Retina (tissue), 1 donor: ENCODE data around the gene CUX1.
"Not testable (repeated sequence)": the region's sequence is repeated elsewhere in the genome, so short reads cannot be mapped to it uniquely, and the experiment has no call there.

Experiments
- DNase-seq: peaks from one replicate; pipeline ENCODE4 v3.0.0-alpha.2; 2016

The CUX1 gene

DNA sequence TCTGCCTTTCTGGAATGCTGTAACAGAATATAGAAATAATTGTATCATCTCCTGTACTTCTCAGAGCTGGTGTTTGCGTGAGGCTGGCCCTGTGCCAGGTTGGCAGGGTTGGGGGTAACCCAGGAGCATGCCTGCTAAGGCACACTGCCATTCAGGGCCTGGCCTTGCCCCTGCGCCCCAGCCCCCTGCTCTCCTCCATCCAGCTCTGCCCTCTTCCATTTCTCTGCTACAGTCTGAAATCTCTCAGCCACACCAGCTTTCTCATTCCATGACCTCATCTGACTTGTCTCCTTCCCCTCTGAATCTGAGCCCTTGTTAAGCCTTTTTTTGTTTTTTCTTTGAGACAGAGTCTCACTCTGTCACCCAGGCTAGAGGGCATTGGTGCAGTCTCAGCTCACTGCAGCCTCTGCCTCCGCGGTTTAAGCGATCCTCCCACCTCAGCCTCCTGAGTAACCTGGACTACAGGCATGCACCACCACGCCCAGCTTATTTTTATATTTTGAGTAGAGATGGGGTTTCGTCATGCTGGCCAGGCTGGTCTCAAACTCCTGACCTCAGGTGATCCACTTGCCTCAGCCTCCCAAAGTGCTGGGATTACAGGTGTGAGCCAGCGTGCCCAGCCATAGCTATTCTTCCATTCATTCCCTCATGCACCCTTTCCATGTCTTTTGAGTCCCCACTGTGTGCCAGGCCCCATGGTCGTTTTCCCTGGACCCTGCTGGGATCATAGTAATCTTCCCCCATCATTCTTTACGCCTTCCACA is 206.8 kb downstream of the CUX1 start:
- no peak for DNase-seq

DNA sequence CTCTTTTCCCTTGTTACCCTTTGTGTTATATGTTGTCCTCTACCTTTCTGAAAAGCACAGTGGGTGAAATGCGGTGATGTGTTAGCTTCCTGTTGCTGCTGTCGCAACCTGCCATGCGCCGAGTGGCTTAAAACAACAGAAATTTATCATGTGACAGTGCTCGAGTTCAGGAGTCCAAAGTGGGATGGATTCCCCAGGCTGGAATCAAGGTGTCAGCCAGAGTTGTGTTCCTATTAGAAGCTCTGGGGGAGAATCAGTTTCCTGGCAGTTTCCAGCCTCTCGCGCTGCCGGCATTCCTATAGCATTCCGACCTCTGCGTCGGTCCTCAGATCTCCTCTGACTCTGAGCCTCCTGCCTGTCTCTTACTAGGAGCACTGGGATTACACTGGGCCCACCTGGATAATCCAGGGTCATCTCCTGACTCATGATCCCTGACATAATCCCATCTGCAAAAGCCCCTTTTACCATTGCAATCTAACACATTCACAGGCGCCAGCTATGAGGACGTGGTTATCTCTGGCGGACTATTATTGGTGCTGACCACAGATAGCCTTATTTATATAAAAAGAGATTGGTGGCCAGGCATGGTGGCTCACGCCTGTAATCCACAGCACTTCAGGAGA is 207.5 kb downstream of the CUX1 start:
- DNase-seq: no peak

DNA sequence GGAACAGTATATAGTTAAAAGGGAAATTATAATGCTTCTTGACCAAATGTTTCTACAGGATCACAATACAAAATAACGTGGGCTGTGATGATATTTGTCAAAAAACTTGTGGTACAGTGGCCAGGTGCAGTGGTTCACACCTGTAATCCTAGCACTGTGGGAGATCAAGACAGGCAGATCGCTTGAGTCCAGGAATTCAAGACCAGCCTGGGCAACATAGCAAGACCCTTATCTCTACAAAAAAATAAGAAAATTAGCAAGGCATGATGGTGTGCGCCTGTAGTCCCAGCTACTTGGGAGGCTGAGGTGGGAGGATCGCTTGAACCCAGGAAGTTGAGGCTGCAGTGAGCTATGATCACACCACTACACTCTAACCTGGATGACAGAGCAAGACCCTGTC is 208.4 kb downstream of the CUX1 start:
- not testable (repeated sequence) for DNase-seq

DNA sequence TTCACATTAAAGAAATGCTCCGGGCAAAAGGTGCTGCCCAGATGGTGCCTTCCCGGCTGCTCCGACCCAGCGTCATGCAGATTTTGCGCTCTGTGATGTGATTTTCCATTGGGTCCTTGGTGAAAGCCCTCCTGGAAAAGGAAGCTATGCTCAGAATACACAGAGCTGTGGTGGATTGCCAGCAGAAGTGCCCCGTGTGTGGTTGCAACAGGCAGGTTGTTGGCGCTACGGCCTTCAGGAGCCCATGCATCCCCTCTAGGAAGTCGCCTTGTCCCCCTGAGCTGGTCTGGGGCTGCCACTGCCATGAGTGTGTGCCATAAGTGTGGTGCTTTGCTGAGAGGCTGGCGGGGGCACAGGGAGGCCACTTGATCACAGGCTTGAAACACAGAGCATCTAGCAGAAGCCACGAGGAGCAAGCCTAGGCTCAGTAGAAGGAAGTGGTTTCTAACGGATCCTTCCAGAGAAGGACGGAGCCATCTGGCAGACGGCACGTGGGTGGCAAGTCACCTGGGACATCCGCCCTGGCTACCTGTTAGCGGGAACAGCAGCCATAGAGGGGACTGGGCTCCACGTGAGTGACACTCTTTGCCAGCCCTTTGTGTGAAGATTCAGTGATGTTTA is 210.9 kb downstream of the CUX1 start:
- DNase-seq: no peak

DNA sequence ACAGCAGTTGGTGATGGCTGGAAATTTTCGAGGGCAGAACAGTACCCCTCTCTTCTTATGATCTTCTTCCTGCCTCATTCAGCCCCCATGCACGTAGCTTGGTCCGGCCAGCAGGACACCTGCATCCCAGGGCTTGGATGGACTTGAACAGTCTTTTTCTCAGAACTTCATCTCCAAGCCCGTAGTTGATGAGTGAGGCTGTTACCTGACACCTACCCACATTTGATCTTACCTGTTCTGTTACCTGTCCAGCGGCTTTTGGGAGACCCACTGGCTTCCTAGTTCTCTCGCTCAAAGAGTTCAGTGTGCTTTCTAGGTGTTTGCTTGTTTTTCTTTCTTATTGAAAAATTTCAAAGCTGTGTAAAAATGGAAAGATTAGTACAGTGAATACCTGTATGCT is 212.2 kb downstream of the CUX1 start:
- DNase-seq: no peak

DNA sequence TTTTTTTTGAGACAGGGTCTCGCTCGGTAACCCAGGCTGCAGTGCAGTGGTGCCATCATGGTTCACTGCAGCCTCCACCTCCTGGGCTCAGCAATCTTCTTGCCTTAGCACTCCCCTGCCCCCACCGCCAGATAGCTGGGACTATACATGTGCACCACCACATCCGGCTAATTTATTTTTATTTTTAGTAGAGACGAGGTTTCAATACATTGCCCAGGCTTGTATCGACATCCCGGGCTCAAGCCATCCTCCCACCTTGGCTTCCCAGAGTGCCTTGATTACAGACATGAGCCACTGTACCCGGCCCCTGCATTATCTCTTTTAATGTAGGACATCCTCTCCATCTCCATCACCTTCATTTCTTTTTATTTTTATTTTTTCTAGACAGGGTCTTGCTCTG is 213.3 kb downstream of the CUX1 start:
- DNase-seq: no peak

DNA sequence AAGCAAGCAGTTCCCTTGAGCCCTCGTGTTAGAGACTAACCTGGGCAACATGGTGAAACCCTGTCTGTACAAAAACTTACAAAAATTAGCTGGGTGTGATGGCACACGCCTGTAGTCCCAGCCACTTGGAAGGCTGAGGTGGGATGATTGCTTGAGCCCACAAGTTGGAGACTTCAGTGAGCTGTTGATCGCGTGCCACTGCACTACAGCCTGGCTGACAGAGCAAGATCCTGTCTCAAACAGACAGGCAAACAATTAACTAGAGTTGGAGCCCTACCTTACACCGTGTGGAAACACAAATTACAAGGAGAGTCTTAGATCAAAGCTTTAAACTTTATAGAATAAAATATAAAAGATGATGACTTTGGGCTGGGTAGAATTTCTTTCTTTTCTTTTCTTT is 219.5 kb downstream of the CUX1 start:
- no peak for DNase-seq

DNA sequence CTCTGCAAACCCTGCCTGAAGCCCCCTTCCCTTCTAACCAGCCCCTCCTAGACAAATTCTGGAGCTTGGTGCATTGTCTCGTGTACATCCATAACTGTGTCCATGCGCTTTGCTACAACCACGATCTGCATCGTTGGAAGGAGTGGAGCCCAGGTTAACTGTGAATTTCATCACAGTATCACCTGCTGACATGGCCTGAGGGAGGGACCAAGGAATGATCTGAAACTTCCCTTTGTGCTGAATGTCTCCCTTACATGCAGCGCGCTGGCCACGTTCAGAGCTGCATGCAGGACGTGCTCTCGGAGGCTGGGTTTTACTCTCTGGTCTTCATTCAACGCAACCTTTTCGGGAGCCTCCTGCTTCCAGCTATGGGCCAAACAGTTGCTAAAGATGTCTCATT is 222.3 kb downstream of the CUX1 start:
- no peak for DNase-seq

DNA sequence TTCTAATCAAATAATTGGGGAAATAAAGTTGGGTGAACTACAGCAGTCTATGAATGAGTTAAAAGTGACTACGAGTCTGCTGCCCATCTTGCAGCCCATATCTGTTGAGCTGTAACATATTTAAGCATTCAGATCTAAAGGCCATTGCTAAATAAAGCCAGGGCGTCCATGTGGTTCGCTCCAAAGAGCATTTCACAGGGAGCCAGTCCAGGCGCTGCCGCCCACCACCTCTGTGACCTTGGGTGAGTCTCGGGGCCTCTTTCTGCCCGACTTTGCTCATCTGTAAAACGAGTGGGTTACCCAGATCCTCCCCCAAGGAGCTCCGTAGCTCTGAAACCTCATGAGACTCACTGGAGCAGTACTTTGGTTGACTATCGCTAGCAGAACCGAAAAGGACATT is 223.1 kb downstream of the CUX1 start:
- DNase-seq: no peak

DNA sequence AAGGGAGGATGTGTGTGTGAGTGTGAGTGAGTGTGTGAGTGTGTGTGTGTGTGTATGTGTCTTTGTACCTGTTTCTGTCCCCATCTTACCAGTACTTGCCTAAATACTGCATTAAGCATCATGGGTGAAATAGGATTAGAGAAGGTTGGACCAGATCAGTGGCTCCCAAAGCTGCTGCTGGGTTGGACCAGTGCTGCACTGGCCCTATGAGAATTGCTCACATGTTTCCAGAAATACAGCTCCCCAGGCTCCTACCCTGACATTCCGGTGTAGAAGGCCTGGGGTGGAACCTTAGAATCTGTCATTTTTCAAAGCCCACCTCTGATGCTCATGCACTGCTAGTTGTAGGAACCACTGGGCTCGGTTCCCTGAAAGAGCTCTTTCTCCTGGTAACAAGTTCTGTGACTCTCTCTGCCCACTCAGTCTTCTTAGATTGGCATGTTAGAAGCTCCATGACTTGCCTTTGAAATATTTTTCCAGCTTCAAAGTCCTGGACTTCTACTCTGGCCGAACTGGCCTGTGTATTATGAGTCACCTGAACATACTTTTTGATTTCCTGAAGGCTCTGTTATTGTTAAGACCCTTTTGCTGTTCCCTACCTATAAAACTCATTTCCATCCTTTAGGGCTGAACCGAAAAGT is 224.7 kb downstream of the CUX1 start:
- no peak for DNase-seq

DNA sequence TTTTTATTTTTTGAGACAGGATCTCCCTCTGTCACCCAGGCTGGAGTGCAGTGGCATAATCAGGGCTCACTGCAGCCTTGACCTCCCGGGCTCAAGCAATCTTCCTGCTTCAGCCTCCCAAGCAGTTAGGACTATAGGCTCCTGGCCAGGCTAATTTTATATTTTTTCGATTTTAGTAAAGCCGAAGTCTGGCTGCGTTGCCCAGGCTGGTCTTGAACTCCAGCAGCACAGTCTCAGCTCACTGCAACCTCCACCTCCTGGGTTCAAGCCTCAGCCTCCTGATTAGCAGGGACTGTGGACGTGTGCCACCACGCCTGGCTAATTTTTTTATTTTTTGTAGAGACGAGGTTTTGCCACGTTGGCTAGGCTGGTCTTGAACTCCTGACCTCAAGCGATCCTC is 225.4 kb downstream of the CUX1 start:
- DNase-seq: not testable (repeated sequence)

DNA sequence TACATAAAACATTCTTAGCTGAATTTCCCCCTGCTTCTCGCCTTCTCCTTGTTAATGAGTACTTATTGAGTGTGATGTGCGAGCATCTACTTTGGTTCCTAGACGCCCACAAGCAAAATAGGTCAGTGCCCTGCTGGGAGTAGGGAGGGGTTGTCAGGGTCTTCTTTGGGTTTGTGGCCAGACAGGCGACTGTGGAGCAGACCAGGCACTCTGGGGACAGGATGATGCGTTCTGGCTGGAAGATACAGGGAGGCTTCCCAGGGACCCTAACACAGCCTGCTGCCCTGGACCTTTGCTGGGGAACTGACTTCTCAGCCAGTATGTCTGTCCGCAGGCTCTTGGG is 227.2 kb downstream of the CUX1 start:
- no peak for DNase-seq

DNA sequence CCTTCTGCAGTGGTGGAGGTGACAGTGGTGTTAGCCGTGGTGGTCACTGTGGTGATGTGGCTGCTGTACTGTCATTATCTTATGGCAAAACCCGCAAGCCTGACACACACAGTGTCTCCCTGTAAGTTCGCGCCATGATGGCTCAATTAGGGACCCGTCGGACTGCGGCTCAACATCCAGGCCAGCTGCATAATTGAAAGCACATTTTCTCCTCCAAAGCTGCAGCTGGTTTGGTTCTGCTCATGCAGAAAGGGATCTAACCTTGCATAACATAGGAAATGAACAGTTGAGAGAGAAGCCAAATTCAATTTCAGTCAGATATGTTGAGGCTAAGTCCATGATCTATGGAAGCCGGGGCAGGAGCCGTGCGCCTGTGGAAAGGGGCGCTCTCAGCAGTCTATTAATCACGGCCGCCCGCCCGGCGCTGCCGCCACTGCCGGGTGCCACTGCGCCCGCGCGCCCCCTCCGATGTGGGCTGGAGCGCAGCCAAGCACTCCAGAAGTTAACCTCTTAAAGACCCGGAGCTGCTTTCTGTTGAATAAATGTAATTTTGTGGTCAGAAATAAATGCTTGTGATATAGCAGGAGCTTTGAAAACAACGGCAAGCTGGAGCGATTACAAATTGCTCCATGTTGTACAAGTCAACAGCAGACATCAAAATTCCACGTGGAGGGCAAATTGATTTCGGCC is 227.7 kb downstream of the CUX1 start:
- peak; percentile 87 for DNase-seq

DNA sequence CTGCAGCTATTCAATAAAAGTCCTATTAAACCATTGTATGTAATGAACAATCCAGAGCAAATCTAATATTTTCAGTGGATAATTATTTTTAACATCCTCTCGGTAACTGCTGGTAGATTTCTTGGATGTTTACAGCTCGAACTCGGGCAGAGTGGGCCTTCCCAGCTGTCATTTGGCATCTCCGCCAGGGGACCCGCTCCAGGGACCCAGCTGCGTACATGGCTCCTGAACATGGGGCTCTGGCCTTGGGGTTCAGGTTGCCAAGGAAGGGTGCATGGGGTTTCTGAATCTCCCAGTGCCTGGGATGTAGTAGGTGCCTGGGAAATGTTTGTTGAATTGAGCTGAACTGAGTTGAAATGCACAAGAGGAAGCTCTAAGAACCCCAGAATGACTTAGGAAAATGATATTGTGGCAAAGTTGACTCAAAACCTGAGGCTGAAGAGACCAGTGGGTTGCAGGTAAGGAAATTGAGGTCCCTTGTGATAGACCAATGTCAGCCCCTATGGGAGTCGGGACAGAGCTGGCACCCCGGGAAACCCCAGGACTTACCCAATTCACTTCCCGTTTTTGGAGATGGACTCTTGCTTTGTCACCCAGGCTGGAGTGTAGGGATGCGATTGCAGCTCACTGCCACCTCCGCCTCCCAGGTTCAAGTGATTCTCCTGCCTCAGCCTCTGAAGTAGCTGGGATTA is 228.4 kb downstream of the CUX1 start:
- no peak for DNase-seq

DNA sequence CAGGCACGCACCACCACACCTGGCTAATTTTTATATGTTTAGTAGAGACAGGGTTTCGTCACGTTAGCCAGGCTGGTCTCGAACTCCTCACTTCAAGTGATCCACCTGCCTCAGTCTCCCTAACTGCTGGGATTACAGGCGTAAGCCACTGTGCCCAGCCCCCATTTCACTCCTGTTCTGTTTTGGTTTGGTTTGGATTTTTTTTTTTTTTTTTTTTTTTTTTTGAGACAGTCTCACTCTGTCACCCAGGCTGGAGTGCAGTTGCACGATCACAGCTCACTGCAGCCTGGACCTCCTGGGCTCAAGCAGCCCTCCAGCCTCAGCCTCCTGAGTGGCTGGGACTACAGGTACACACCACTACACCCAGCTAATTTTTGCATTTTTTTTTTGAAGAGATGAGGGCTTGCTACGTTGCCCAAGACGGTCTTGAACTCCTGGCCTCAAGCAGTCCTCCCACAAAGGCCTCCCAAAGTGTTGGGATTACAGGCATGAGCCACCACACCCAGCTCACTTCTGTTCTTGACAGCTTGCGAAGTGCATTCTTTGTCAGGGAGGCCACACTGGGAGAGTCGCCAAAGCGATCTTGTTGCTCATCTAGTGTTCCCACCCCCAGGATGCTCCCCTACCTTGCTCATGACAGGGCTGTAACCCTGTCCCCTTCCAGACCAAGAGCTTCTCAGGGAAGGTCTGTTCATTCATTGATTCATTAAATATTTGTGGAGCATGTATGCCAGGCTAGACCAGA is 229.1 kb downstream of the CUX1 start:
- no peak for DNase-seq

DNA sequence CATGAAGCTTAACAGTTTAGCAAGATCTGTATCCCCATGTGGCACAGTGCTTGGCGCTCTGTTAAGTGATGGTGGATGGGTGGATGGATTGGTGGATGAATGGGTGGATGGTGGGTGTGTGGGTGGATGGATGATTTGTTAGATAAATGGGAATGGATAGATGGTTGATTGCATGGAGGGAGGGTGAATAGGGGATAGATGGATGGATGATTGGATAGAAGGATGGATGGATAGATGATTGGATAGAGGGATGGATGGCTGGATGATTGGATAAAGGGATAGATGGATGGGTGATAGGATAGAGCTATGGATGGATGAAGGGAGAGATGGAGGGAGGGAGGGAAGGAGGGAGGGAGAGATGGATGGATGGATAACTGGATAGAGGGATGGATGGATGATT is 229.7 kb downstream of the CUX1 start:
- no peak for DNase-seq

DNA sequence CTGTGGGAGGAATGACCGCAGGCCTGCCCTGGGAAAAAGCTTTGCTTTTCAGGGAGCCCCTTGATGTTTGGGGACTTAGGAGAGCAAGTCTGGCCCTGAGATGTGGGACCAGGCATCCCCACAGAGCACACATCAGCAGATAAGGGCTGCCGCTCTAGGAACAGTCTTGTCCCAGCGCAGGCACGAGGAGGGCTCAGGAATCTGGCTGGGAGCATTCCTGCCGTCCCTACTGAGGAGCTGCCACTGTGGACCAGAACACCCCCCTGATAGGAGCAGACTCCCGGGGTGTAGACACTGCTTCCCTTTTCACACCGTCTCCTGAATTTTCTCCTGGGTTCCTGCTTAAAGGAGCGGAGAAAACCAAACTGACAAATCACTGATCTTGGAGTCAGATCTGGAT is 232.3 kb downstream of the CUX1 start:
- no peak for DNase-seq

DNA sequence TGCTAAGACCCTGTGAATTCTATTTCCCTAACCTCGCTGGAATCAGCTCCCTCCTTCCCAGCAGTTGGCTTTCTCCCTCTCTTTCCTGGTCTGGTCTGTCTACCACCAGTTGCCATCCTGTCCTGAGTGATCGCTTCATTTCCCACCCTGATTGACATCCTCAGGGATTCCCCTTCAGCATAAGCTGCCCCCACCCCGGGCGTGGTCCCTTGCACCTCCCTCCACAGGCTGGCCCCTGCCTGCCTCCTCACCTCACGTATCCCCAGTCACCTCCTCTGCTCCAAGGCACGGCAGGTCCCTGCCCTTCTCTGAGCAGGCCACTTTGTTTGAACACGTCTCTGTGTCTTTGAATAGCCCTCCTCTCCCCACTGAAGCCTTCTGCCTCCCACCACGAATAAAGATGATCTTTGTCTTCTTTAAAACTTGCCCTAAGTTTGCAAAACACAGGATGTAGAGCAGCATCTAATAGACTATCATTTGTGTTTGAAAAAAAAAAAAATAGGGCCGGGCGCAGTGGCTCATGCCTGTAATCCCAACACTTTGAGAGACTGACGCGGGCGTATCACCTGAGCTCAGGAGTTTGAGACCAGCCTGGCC is 233.5 kb downstream of the CUX1 start:
- DNase-seq: no peak

DNA sequence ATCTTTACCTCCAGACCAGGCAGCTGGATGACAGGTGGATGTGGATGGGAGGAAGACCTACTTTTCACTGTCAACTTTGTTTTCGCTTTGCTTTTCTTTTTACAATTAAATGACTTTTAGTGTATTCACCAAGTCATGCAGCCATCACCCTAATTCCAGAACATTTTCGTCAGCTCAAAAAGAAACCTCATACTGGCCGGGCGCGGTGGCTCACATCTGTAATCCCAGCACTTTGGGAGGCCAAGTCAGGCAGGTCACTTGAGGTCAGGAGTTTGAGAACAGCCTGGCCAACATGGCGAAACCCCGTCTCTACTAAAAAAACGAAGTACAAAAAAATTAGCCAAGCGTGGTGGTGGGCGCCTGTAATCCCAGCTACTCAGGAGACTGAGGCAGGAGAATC is 234.3 kb downstream of the CUX1 start:
- DNase-seq: not testable (repeated sequence)

DNA sequence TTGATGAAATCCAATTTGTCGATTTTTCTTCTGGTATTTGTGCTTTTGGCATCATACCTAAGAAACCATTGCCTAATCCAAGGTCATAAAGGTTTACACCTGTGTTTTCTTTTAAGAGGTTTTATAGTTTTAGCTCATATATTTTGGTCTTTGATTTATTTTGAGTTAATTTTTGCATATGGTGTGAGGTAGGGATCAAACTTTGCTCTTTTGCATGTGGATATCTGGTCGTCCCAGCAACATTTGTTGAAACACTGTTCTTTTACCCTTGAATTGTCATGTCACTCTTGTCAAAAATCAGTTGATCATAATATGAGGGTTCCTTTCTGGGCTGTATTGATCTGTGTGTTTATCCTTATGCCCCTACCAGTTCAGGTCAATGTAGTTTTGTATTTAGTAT is 236.7 kb downstream of the CUX1 start:
- DNase-seq: no peak

DNA sequence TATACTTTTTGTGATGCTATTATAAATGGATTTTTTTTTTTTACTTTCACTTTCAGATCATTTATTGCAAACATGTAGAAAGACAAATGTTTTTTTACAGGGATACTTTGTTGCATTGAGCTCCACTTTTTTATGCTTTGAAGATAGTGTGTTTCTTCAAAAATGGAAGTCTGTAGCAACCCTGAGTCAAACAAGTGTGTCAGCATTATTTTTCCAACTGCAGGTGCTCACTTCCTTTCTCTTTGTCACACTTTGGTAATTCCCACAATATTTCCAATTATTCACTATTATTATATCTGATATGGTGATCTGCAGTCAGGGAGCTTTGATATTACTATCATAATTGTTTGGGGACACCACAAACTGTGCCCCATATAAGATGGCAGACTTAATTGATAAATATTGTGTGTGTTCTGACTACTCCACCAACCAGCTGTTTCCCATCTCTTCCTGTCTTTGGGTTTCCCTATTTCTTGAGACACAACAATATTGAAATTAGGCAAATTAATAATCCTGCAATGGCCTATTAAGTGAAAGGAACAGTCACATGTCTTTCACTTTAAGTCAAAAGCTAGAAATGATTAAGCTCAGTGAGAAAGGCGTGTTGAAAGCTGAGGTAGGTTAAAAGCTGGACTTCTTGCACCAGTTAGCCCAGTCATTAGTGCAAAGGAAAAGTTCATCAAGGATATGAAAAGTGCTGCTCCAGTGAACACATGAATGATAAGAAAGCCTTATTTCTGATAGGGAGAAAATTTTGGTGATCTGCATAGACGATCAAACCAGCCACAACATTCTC is 238.0 kb downstream of the CUX1 start:
- DNase-seq: no peak
